Naive thymus-derived CD4-positive, alpha-beta T cell (primary cell): ENCODE data around the gene PGF. TPM values are rescaled to one million over a fixed set of nuclear protein-coding genes. Genes with fewer than 3 reads are reported as not detected.

Experiments
- ATAC-seq: fragments of 150-1000 bp; cut with Tn5 transposase; 2 replicates; pipeline ENCODE4 v1.10.0; 2021; ENCODE audit warnings: mild to moderate bottlenecking, moderate library complexity
- CTCF ChIA-PET: fragments of 350-600 bp; sonication (Branson Sonifier 250); formaldehyde crosslinking; loops from one replicate; lab custom pipeline; 2021; ENCODE audit warnings: antibody characterized with exemption; lab: Charles Lee
- POLR2A ChIA-PET: fragments of 350-600 bp; sonication (Branson Sonifier 250); formaldehyde crosslinking; loops from one replicate; lab custom pipeline; 2021; ENCODE audit warnings: antibody characterized with exemption, inconsistent platforms; lab: Charles Lee
- DNase-seq, 9 donors: peaks; one replicate each; pipeline versions ENCODE4 v3.0.0 to v3.0.0-alpha.2; 2020 to 2022; ENCODE audit warnings: mixed read lengths in 1 of 9
- H3K27ac ChIP-seq: one replicate; pipeline ENCODE4 v1.7.0; 2013; ENCODE audit warnings: mild to moderate bottlenecking, low read depth, low read length, moderate library complexity
- H3K27me3 ChIP-seq, 2 donors: one replicate each; pipeline ENCODE4 v1.7.0; 2013; ENCODE audit warnings: low read length in 2 of 2, mild to moderate bottlenecking in 2 of 2, moderate library complexity in 2 of 2; ENCODE audit not compliant: control insufficient read depth in 2 of 2, insufficient read depth in 2 of 2
- H3K36me3 ChIP-seq, 3 experiments: 1 replicate in 2 of 3; 2 replicates in 1 of 3; pipeline ENCODE4 v1.7.0; 2013; ENCODE audit warnings: low read length in 3 of 3, mild to moderate bottlenecking in 3 of 3, moderate library complexity in 1 of 3; ENCODE audit not compliant: insufficient read depth in 3 of 3, control insufficient read depth in 2 of 3
- H3K4me1 ChIP-seq, 2 donors: one replicate each; pipeline ENCODE4 v1.7.0; 2013; ENCODE audit warnings: low read length in 2 of 2, mild to moderate bottlenecking in 2 of 2, moderate library complexity in 1 of 2; ENCODE audit not compliant: control insufficient read depth in 2 of 2, insufficient read depth in 2 of 2
- H3K4me3 ChIP-seq: 2 replicates; pipeline ENCODE4 v1.7.0; 2013; ENCODE audit warnings: mild to moderate bottlenecking, low read length
- H3K9me3 ChIP-seq, 3 experiments: 1 replicate in 2 of 3; 2 replicates in 1 of 3; pipeline ENCODE4 v1.7.0; 2013; ENCODE audit warnings: low read length in 3 of 3; ENCODE audit not compliant: control insufficient read depth in 2 of 3
- H3K27ac Mint-ChIP-seq, 9 donors: one replicate each; pipeline ENCODE4 v1.8.0; 2020 to 2022; ENCODE audit warnings: mixed read lengths in 9 of 9, mild to moderate bottlenecking in 8 of 9, moderate library complexity in 5 of 9, inconsistent platforms in 2 of 9
- H3K27me3 Mint-ChIP-seq, 5 donors: one replicate each; pipeline ENCODE4 v1.8.0; 2021 to 2022; ENCODE audit warnings: mixed read lengths in 5 of 5, mild to moderate bottlenecking in 1 of 5
- H3K36me3 Mint-ChIP-seq, 5 donors: one replicate each; pipeline ENCODE4 v1.8.0; 2020 to 2022; ENCODE audit warnings: mixed read lengths in 5 of 5, mild to moderate bottlenecking in 3 of 5, inconsistent platforms in 1 of 5
- H3K4me1 Mint-ChIP-seq, 7 donors: one replicate each; pipeline ENCODE4 v1.8.0; 2020 to 2022; ENCODE audit warnings: mixed read lengths in 7 of 7, mild to moderate bottlenecking in 3 of 7, inconsistent platforms in 1 of 7
- H3K4me3 Mint-ChIP-seq, 10 donors: one replicate each; pipeline ENCODE4 v1.8.0; 2020 to 2022; ENCODE audit warnings: mild to moderate bottlenecking in 10 of 10, mixed read lengths in 10 of 10, moderate library complexity in 6 of 10, inconsistent platforms in 2 of 10
- H3K9me3 Mint-ChIP-seq, 11 donors: one replicate each; pipeline ENCODE4 v1.8.0; 2020 to 2022; ENCODE audit warnings: mixed read lengths in 11 of 11, mild to moderate bottlenecking in 4 of 11, inconsistent platforms in 1 of 11, moderate library complexity in 1 of 11
- intact Hi-C, 2 donors: fragments of 100-400 bp; cut with micrococcal nuclease; formaldehyde crosslinking; loops; one replicate each; pipeline ENCODE4 v1.15.1; 2023
- polyA plus RNA-seq, 2 donors: library from polyadenylated mRNA; unstranded; fragments of 300-500 nt; fragmentation: Illumina TruSeq; gene quantifications; one replicate each; pipeline ENCODE4 v1.2.3, GENCODE V29; 2021
- total RNA-seq, 6 experiments: library from RNA in 5 of 6; stranded (reverse) in 5 of 6; gene quantifications; 1 replicate in 5 of 6; 2 replicates in 1 of 6; pipeline ENCODE4 v1.2.3 and lab custom pipeline; 2021 to 2026

Gene PGF
- total and polyA plus RNA-seq, 7 experiments from 2014 or later, result 0.17 to 0.37 (median 0.22) TPM; not detected in 4

DNA sequence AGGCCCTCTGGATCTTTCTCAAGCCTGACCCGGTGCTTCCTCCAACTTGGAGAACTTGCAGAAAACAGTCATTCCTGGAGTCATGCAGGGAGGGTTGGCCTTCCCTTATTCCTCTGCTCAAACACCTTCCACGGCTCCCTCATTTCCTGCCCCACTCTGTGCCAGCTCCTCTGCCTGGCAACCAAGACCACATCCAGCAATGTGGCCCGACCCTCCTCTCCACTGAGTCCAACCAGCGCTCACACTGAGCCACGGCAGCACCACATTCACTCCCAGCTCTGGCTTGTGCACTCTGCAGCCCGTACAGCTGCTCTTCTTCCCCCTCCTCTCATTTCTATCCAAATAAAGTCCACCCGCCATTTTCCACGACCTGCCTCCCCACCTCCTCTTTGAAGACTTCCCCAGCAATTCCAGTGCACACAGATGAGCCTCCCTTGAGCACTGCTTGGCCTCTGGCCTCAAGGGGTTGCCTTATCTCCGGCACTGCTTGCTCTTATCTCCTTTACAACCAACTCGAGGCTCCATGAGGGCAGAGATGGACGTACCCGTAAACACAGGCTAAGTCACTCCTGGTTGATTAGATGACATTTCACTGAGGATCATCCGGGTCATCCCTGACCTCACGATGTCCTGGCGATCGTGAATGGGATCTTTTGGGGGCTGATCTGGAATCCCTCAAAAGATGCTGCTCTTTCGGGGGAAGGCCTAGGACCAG is 5.4 kb downstream of the PGF start:
- ChIA-PET POLR2A (no interaction called here), CTCF (interaction anchor here (0.6 to 1.5 kb wide), 5 partner anchors 15 to 138 kb away, joined by 3 to 6 read pairs (median 3); no protein-coding TSS in a partner anchor)
- Histone ChIP-seq H3K27ac (no peak overlapping the region), H3K9me3 (no peaks in the 10 kb centered on the region), H3K4me1 (peaks cover 0 to 2% of the 10 kb centered on the region in 2 donors), H3K4me3 (no peak overlapping the region), H3K27me3 (peaks cover 0 to 8% of the 10 kb centered on the region in 2 donors), H3K36me3 (no peaks in the 10 kb centered on the region)
- intact Hi-C loops, result loop anchor here in 1 of 2 donors (5.0 to 10.0 kb wide), 2 partner anchors 117 to 355 kb away; partner anchors contain the start of gene ZC2HC1C
- H3K4me3 Mint-ChIP-seq, result no peak overlapping the region
- no peak for DNase-seq
- no peak for ATAC-seq
- H3K9me3 Mint-ChIP-seq, result no peaks in the 10 kb centered on the region
- peak overlapping the region in 2 of 9 donors; percentile 5 to 72 for H3K27ac Mint-ChIP-seq
- H3K4me1 Mint-ChIP-seq, result peaks cover 6 to 9% (median 7%) of the 10 kb centered on the region in 7 donors
- no peaks in the 10 kb centered on the region for H3K36me3 Mint-ChIP-seq
- H3K27me3 Mint-ChIP-seq, result peaks cover 0 to 7% (median 5%) of the 10 kb centered on the region in 5 donors

- Histone ChIP-seq H3K4me1 (no peaks in the 10 kb centered on the region), H3K4me3 (no peak overlapping the region), H3K27me3 (peaks cover 0 to 7% of the 10 kb centered on the region in 2 donors), H3K9me3 (no peaks in the 10 kb centered on the region), H3K27ac (no peak overlapping the region), H3K36me3 (no peaks in the 10 kb centered on the region)
- ChIA-PET POLR2A (no interaction called here), CTCF (interaction anchor here (0.7 to 1.1 kb wide), 4 partner anchors 43 to 340 kb away, joined by 3 to 5 read pairs (median 4); no protein-coding TSS in a partner anchor)
- DNase-seq (no peak), ATAC-seq (no peak)
- Mint-ChIP-seq H3K4me3 (no peak overlapping the region), H3K27ac (peak overlapping the region in 1 of 9 donors; percentile 53), H3K27me3 (peaks cover 0 to 7% (median 5%) of the 10 kb centered on the region in 5 donors), H3K36me3 (no peaks in the 10 kb centered on the region), H3K9me3 (no peaks in the 10 kb centered on the region), H3K4me1 (peaks cover 6 to 9% (median 7%) of the 10 kb centered on the region in 7 donors)
- intact Hi-C loops, result loop anchor here in 1 of 2 donors (5.0 to 10.0 kb wide), 2 partner anchors 118 to 356 kb away; partner anchors contain the start of gene ZC2HC1C
Observed at GRCh38 chr14:74949191-74949601, 6.2 kb downstream of the PGF start.

GRCh38 chr14:74948228-74949175 is 6.9 kb downstream of the PGF start:
- CTCF ChIA-PET, result interaction anchor here (1.0 to 3.6 kb wide), 4 partner anchors 19 to 340 kb away, joined by 3 to 19 read pairs (median 4); no protein-coding TSS in a partner anchor
- Mint-ChIP-seq H3K36me3 (no peaks in the 10 kb centered on the region), H3K27me3 (peaks cover 0 to 7% (median 2%) of the 10 kb centered on the region in 5 donors), H3K9me3 (no peaks in the 10 kb centered on the region), H3K4me3 (no peak overlapping the region), H3K27ac (peak overlapping the region in 1 of 9 donors; percentile 53), H3K4me1 (peaks cover 6 to 11% (median 9%) of the 10 kb centered on the region in 7 donors)
- no peak overlapping the region for H3K4me3 ChIP-seq
- intact Hi-C loops, result loop anchor here in 1 of 2 donors (5.0 to 10.0 kb wide), 2 partner anchors 119 to 356 kb away; partner anchors contain the start of gene ZC2HC1C
- no peak for ATAC-seq
- no peaks in the 10 kb centered on the region for H3K4me1 ChIP-seq
- no peaks in the 10 kb centered on the region for H3K9me3 ChIP-seq
- H3K27ac ChIP-seq, result no peak overlapping the region
- POLR2A ChIA-PET, result interaction anchor here (0.6 kb wide), 1 partner anchor 302 kb away, joined by 3 read pairs; no protein-coding TSS in a partner anchor
- H3K36me3 ChIP-seq, result no peaks in the 10 kb centered on the region
- no peak for DNase-seq
- H3K27me3 ChIP-seq, result peaks cover 0 to under 1% of the 10 kb centered on the region in 2 donors

- H3K27me3 Mint-ChIP-seq, result peaks cover 0 to 4% (median 0%) of the 10 kb centered on the region in 5 donors
- peaks cover 9 to 20% (median 18%) of the 10 kb centered on the region in 7 donors for H3K4me1 Mint-ChIP-seq
- H3K27ac ChIP-seq, result no peak overlapping the region
- no peaks in the 10 kb centered on the region for H3K9me3 ChIP-seq
- DNase-seq, result no peak
- CTCF ChIA-PET, result interaction anchor here (0.6 to 3.6 kb wide), 6 partner anchors 16 to 339 kb away, joined by 3 to 19 read pairs (median 3); no protein-coding TSS in a partner anchor
- H3K4me3 Mint-ChIP-seq, result no peak overlapping the region
- no peaks in the 10 kb centered on the region for H3K9me3 Mint-ChIP-seq
- POLR2A ChIA-PET, result interaction anchor here (0.6 kb wide), 1 partner anchor 303 kb away, joined by 3 read pairs; no protein-coding TSS in a partner anchor
- peaks cover 4 to 5% of the 10 kb centered on the region in 2 donors for H3K4me1 ChIP-seq
- H3K4me3 ChIP-seq, result no peak overlapping the region
- no peak overlapping the region for H3K27ac Mint-ChIP-seq
- intact Hi-C loops, result loop anchor here in 1 of 2 donors (5.0 to 10.0 kb wide), 2 partner anchors 120 to 357 kb away; partner anchors contain the start of gene ZC2HC1C
- ATAC-seq, result no peak
- no peaks in the 10 kb centered on the region for H3K36me3 ChIP-seq
- no peaks in the 10 kb centered on the region for H3K27me3 ChIP-seq
- H3K36me3 Mint-ChIP-seq, result no peaks in the 10 kb centered on the region
Observed at GRCh38 chr14:74947353-74948227, 7.8 kb downstream of the PGF start.

GRCh38 chr14:74946659-74947281 is 8.6 kb downstream of the PGF start:
- H3K4me3 ChIP-seq, result no peak overlapping the region
- Mint-ChIP-seq H3K4me3 (peak overlapping the region in 2 of 10 donors; percentile 52 to 53), H3K4me1 (peaks cover 17 to 28% (median 26%) of the 10 kb centered on the region in 7 donors), H3K27me3 (no peaks in the 10 kb centered on the region), H3K36me3 (no peaks in the 10 kb centered on the region), H3K27ac (peak overlapping the region in 5 of 9 donors; percentile 17 to 79 (median 68)), H3K9me3 (no peaks in the 10 kb centered on the region)
- H3K9me3 ChIP-seq, result no peaks in the 10 kb centered on the region
- no peak overlapping the region for H3K27ac ChIP-seq
- intact Hi-C loops, result loop anchor here (1.0 to 10.0 kb wide), 5 partner anchors 56 to 358 kb away; partner anchors contain the start of genes EIF2B2 (in 2 of the 2) and ZC2HC1C (in 1 of the 2)
- ChIA-PET CTCF (interaction anchor here (0.8 to 3.6 kb wide), 7 partner anchors 16 to 142 kb away, joined by 3 to 19 read pairs (median 3); no protein-coding TSS in a partner anchor), POLR2A (no interaction called here)
- DNase-seq (no peak), ATAC-seq (no peak)
- H3K36me3 ChIP-seq, result no peaks in the 10 kb centered on the region
- no peaks in the 10 kb centered on the region for H3K27me3 ChIP-seq
- H3K4me1 ChIP-seq, result peaks cover 12 to 13% of the 10 kb centered on the region in 2 donors
